ENCODE results near the gene RAD51C.
"Not testable (repeated sequence)": the region's sequence is repeated elsewhere in the genome, so short reads cannot be mapped to it uniquely, and the experiment has no call there.

Gene RAD51C

GRCh38 chr17:58722274-58722673, 29.9 kb downstream of the RAD51C start:
- in situ Hi-C loops (cut with HindIII; ENCODE audit: low pct_ligation_motif_present, low pct_unique_long_range_greater_than_20kb, low sequenced_read_pairs): no loop called here
- DNase-seq: no peak

DNA sequence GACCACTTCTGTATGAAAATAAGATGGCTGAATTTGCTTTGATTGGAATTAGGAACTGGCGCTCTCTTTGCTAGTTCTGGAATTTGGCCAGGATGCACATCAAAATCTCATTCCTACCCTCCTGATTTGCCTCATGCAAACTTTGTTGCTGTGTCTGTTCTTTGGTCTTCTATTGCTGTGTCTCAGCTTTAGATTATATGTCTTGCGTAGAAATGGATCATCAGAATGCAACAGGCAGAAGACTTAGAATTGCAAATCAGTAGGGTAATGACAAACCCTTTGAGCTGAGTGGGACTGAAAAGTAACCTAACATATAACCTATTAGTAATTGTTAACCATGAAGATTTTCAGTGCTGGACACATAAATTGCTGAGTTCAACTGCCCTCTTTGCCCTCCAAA, 30.3 kb downstream of the RAD51C start:
- DNase-seq: no peak
- in situ Hi-C loops (cut with HindIII; ENCODE audit: low pct_ligation_motif_present, low pct_unique_long_range_greater_than_20kb, low sequenced_read_pairs): no loop called here

- in situ Hi-C loops (cut with HindIII; ENCODE audit: low pct_ligation_motif_present, low pct_unique_long_range_greater_than_20kb, low sequenced_read_pairs): no loop called here
- no peak for DNase-seq
Measured at GRCh38 chr17:58728798-58729197, 36.4 kb downstream of the RAD51C start.

GRCh38 chr17:58730937-58731336, 38.5 kb downstream of the RAD51C start:
- in situ Hi-C loops (cut with HindIII; ENCODE audit: low pct_ligation_motif_present, low pct_unique_long_range_greater_than_20kb, low sequenced_read_pairs): no loop called here
- DNase-seq: no peak

DNA sequence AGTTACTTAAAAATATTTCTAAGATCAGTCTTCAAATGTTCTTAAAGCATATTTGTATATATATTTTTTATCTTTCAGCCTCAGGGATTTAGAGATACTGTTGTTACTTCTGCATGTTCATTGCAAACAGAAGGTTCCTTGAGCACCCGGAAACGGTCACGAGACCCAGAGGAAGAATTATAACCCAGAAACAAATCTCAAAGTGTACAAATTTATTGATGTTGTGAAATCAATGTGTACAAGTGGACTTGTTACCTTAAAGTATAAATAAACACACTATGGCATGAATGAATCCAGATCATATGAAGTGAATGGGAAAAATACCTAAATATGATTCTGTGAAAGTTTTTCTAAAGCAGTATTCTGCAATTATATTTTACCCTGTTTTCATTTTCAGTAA, 41.6 kb downstream of the RAD51C start:
- in situ Hi-C loops (cut with HindIII; ENCODE audit: low pct_ligation_motif_present, low pct_unique_long_range_greater_than_20kb, low sequenced_read_pairs): no loop called here
- no peak for DNase-seq

DNA sequence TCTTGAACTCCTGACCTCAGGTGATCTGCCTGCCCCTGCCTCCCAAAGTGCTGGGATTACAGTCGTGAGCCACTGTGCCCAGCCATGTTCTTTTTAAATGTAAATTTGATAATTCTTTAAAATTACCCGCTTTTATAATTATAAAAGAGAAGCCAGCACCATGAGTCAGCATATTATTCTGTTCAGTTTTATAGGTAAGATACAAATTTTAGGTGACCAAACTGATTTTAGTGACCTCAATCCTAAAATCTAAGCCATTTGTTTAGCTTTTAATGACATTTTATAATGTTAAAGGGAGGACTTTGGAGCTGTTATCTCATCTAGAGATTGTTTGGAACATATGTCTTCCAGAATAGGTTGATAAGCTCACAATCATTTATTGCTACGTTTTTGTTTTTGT, 42.4 kb downstream of the RAD51C start:
- DNase-seq: no peak
- in situ Hi-C loops (cut with HindIII; ENCODE audit: low pct_ligation_motif_present, low pct_unique_long_range_greater_than_20kb, low sequenced_read_pairs): no loop called here

- no peak for DNase-seq
- in situ Hi-C loops (cut with HindIII; ENCODE audit: low pct_ligation_motif_present, low pct_unique_long_range_greater_than_20kb, low sequenced_read_pairs): no loop called here
Measured at GRCh38 chr17:58741121-58741625, 48.8 kb downstream of the RAD51C start.

GRCh38 chr17:58747674-58748073, 55.3 kb downstream of the RAD51C start:
- in situ Hi-C loops (cut with HindIII; ENCODE audit: low pct_ligation_motif_present, low pct_unique_long_range_greater_than_20kb, low sequenced_read_pairs): no loop called here
- DNase-seq: no peak

DNA sequence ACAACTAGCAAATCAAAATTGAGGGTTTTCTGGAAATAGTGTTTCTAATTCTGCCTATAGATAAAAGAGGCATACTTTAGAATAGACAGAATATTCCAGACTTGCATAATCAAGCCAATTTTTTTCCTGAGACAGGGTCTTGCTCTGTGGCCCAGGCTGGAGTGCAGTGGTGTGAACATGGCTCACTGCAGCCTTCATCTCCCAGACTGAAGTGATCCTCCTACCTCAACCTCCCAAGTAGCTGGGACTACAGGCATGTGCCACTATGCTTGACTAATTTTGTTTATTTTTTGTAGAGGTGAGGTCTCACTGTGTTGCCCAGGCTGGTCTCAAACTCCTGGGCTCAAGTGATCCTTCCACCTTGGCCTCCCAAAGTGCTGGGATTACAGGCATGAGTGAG, 57.2 kb downstream of the RAD51C start:
- DNase-seq; in situ Hi-C loops (cut with HindIII; ENCODE audit: low pct_ligation_motif_present, low pct_unique_long_range_greater_than_20kb, low sequenced_read_pairs): not testable (repeated sequence)

DNA sequence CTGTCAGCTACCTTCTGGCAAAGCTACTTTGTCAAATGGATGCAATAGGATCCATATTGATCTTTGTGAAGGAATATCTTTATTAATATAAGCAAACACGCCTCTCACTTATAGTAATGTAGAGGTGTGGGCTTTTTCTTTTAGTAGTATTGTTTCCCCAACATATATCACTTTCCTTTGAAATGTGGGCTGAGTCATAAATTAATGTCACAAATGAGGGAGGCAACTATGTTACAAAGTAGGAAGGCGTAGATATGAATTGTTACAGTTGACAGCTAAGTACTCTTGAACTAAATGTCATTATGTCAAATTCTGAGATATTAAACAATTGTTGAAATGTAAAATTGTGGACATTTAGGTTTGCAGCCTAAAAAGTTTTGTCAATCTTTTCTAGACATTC, 60.6 kb downstream of the RAD51C start:
- DNase-seq: no peak
- in situ Hi-C loops (cut with HindIII; ENCODE audit: low pct_ligation_motif_present, low pct_unique_long_range_greater_than_20kb, low sequenced_read_pairs): no loop called here

DNA sequence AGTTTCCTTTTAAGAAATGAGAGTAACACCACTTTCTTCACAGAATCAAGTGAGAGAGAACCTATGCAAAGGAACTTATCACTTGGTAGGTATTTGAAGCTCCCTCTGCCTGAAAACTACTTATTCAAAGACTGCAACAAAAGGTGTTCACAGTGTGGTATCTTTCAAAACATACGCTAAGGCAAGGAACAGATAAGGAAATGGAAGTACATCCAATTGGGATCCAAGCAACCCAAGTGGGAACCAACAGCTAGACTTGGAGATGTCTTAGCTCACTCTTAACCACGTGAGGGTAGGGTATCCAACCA, 62.8 kb downstream of the RAD51C start:
- no peak for DNase-seq
- in situ Hi-C loops (cut with HindIII; ENCODE audit: low pct_ligation_motif_present, low pct_unique_long_range_greater_than_20kb, low sequenced_read_pairs): no loop called here

DNA sequence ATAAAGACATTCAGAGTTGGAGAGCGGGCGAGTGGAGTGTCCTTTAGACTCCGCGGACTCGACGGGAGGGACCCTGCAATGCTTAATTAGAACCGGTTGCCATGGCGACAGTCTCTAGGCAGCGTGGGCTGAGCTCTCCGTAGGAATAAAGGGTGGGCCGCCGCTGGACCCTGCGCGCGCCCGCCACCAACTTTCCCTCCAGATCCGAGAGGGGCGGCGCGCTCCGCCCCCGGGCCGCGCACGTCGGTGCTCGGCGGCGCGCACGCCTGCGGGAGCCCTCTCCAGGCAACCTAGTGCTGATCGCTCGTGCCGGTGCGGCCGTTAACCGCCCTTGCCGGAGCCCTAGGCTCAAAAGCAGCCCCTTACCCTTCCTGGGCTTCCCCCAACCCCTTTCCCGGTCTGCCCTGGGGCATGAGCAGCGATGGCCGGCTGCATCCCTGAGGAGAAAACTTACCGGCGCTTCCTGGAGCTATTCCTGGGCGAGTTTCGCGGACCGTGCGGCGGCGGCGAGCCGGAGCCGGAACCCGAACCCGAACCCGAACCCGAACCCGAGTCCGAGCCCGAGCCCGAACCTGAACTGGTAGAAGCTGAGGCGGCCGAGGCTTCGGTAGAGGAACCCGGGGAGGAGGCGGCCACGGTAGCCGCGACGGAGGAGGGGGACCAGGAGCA, 63.3 kb downstream of the RAD51C start, which contains the start of gene PPM1E:
TSS of gene PPM1E (plus strand) at position 278 of the 669 bp plus-strand sequence.
- peak; percentile 65 for DNase-seq
- in situ Hi-C loops (cut with HindIII; ENCODE audit: low pct_ligation_motif_present, low pct_unique_long_range_greater_than_20kb, low sequenced_read_pairs): no loop called here

DNA sequence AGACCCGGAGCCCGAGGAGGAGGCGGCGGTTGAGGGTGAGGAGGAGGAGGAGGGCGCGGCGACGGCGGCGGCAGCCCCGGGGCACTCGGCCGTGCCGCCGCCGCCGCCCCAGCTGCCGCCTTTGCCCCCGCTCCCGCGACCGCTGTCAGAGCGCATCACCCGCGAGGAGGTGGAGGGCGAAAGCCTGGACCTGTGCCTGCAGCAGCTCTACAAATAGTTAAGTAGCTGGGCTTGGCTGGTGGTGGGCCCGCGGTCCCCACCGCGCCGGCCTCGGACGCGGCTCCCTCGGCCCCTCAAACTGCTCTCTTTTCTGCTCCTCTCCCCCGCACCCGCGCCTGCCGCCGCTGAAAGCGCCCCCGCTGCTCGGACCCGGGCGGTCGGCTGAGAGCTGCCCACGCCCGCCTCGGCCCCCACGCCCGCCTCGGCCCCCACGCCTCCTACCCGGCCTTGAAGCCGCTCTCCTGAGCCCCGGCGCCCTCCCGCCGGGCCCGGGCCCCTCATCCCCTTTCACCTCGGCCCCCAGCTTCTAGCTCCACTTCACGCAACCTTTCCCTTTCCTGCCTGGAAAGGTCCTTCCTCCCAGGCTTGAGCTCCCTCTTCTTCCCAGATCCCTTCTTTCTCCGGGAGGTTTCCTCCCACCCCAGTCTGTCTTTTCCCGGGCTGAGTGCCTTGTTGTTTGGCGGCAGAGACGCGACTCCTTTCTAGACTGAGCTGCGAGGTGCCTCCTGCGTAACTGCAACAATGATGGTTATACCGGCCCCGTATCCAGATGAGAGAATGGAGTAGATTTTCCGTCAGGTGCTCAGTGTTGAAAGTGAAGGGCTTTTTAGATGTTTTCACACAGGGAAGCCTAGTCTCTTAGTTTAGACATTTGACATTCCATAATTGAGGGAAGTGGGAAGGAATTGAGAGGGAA, 64.1 kb downstream of the RAD51C start:
- in situ Hi-C loops (cut with HindIII; ENCODE audit: low pct_ligation_motif_present, low pct_unique_long_range_greater_than_20kb, low sequenced_read_pairs): no loop called here
- DNase-seq: peak; percentile 23

DNA sequence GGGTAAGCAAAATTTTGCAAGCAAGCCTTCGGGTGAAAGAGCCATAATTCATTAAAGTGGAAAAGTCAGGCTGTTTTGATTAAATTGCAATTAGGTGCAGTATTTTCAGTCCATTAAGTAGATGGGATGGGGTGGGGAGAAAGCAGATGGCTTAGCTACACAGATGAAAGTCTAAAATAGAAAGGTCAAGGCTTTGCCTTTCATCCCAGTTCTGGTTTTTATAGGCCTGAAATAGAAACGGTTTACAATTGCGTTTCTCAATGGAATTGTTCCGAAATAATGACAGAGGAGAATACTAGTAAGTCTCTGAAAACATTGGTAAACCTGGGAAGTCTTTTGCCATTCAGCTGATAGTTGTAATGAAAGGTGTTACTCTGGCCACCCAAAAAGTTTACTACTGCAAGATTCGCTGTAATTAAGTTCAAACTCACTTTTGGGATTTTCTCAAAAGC, 64.8 kb downstream of the RAD51C start:
- in situ Hi-C loops (cut with HindIII; ENCODE audit: low pct_ligation_motif_present, low pct_unique_long_range_greater_than_20kb, low sequenced_read_pairs): no loop called here
- no peak for DNase-seq

DNA sequence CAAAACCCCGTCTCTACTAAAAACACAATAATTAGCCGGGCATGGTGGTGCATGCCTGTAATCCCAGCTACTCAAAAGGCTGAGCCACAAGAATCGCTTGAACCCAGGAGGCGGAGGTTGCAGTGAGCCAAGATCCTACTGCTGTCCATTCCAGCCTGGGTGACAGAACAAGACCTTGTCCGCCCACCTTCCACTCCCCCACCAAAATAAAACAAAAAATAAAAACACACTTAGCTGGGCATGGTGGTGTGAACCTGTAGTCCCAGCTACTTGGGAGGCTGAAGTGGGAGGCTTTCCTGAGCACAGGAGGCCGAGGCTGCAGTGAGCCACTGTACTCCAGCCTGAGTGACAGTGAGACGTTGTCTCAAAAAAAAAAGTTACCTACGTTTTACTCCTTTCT, 66.5 kb downstream of the RAD51C start:
- no peak for DNase-seq
- in situ Hi-C loops (cut with HindIII; ENCODE audit: low pct_ligation_motif_present, low pct_unique_long_range_greater_than_20kb, low sequenced_read_pairs): no loop called here

GRCh38 chr17:58759522-58759921, 67.1 kb downstream of the RAD51C start:
- in situ Hi-C loops (cut with HindIII; ENCODE audit: low pct_ligation_motif_present, low pct_unique_long_range_greater_than_20kb, low sequenced_read_pairs): no loop called here
- DNase-seq: no peak

DNA sequence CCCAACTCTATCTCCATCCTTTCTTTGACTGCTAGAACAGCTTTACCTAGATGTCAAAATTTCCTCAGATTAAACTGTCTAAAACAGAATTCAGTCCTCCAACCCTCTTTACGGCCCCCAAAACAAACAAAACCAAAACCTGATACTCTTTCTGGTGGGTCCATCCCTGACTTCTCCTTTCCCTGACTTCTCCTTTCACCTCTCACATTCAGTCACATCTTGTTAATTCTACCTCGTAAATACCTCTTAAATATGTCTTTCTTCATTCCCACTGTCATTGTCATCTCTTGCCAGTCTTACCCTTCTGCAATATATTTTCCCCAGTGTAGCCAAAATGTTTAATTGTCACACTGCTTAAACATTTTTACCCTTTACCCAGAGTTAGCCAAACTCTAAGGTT, 67.8 kb downstream of the RAD51C start:
- in situ Hi-C loops (cut with HindIII; ENCODE audit: low pct_ligation_motif_present, low pct_unique_long_range_greater_than_20kb, low sequenced_read_pairs): no loop called here
- no peak for DNase-seq

- no peak for DNase-seq
- in situ Hi-C loops (cut with HindIII; ENCODE audit: low pct_ligation_motif_present, low pct_unique_long_range_greater_than_20kb, low sequenced_read_pairs): no loop called here
Measured at GRCh38 chr17:58763263-58763662, 70.9 kb downstream of the RAD51C start.

DNA sequence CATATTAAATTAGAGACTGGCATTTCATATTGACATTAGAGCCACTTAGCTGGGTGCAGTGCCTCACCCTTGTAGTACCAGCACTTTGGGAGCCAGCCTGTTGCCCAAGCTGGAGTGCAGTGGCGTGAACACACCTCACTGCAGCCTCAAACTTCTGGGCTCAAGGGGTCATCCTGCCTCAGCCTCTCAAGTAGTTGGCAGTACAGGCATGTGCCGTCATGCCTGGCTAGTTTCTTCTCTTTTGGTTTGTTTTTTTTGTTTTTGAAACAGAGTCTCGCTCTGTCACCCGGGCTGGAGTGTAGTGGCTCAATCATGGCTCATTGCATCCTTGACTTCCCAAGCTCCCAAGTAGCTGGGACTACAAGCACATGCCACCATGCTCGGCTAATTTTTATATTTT, 72.0 kb downstream of the RAD51C start:
- peak; percentile 21 for DNase-seq
- in situ Hi-C loops (cut with HindIII; ENCODE audit: low pct_ligation_motif_present, low pct_unique_long_range_greater_than_20kb, low sequenced_read_pairs): no loop called here

- in situ Hi-C loops (cut with HindIII; ENCODE audit: low pct_ligation_motif_present, low pct_unique_long_range_greater_than_20kb, low sequenced_read_pairs); DNase-seq: not testable (repeated sequence)
Measured at GRCh38 chr17:58778482-58778881, 86.1 kb downstream of the RAD51C start.

Measured in ACHN (cell line).